Measurements from ENCODE around the gene DNAJC4. TPM values are rescaled to one million over a fixed set of nuclear protein-coding genes. Genes with fewer than 3 reads are reported as not detected.

DNAJC4 gene
- polyA plus RNA-seq, 1 donor from 2014 or later: 49.3 TPM

DNA sequence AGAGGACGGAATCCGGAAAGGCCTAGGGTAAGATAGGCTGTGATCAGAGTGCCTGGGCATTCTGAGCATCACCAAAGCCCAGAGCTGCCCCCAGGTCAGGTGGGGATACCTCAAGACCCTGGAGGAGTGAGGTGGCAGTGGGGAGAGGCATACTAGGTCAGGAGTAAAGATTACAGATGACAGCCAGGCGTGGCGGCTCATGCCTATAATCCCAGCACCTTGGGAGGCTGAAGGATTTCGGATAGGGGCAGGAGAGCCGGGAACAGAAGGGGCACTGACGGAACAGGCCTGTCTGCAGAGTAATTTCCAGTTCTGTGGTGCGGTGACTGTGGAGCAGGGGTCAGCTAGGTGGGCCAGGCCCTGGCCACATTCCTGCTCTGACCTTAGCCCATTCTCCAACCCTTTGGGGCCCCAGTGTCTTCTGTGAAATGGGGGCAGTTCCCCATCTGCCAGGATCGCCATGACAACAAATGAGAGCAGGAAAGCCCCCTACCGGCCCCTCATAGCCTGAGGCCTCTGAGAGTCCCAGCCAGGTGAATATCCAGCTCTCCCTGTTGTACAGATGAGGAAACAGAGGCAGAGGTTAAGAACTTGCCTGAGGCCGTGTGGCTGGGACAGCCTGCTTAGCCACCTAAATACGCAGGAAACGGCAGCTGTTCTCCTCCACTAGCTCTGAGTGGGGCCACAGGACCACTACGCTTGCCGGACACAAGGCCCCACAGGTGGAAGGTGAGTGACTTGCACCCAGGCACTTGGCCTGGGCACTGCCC lies 44.9 kb downstream of the DNAJC4 start:
- Mint-ChIP-seq H3K4me3 (peak overlapping the region in 1 of 4 donors; percentile 23), H3K27me3 (no peaks in the 10 kb centered on the region), H3K36me3 (peaks cover 2% of the 10 kb centered on the region), H3K27ac (peak overlapping the region in 1 of 3 donors; percentile 71), H3K4me1 (peaks cover 3 to 11% (median 7%) of the 10 kb centered on the region in 3 donors), H3K9me3 (no peaks in the 10 kb centered on the region)

DNA sequence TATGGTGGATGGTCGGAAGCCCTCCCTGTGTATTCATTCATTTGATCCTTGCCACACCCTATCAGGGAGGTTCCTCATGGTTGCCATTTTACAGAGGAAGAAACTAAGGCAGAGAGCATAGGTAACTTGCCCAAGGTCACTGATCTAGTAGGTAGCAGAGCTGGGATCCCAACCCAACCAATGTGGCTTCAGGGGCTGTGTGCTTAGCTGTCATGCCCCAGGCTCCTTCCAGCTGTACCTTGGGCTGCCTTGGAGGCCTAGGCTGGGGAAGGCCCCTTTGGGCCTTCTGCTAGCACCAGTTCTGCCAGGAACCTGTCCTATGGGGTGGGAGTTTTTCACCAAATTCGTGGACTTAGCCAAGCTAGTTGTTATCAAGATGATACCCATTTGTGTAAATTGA lies 45.5 kb downstream of the DNAJC4 start:
- H3K4me3 Mint-ChIP-seq: no peak overlapping the region
- H3K27me3 Mint-ChIP-seq: no peaks in the 10 kb centered on the region
- H3K36me3 Mint-ChIP-seq: peaks cover 2% of the 10 kb centered on the region
- H3K27ac Mint-ChIP-seq: no peak overlapping the region
- H3K9me3 Mint-ChIP-seq: no peaks in the 10 kb centered on the region
- H3K4me1 Mint-ChIP-seq: peaks cover 0 to 9% (median 6%) of the 10 kb centered on the region in 3 donors

DNA sequence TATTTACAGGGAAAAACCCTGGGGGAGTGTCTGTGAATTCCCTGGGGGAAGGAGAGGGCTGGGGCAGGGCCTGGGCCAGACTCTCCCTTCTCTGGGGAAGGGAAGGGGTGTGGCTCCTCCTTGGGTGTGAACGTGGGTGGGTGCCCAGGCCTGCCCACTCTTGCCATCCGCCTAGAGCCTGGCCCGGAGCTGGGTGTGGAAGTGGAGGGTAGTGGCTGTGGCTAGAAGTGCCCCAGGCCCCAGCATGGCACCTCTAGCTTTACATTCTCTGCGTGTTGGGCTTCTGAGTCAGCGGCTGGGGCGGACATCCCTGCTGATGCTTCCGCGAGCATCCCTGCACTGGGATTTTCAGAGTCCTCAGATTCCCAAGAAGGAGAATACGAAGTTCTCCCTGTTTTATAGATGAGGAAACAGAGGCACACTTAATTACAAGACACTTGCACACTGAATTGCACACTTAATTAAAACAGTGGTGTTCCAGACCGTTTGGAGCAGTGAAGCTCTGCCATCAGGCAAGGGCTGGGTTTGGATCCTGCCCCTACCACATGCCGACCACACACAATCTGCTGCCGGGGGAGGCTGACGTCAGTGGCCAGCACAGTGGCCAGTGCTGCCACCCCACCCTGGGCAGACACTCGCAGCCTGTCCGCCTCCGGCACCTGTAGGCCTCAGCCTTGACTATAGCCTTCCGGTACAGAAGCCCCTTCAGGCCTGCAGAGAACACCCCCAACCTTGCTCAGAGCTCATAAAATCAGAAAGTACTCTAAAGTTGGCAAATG lies 46.5 kb downstream of the DNAJC4 start:
- Mint-ChIP-seq H3K4me3 (peak overlapping the region in 1 of 4 donors; percentile 45), H3K27ac (no peak overlapping the region), H3K4me1 (peaks cover 0 to 8% (median 4%) of the 10 kb centered on the region in 3 donors), H3K36me3 (peaks cover 2% of the 10 kb centered on the region), H3K9me3 (no peaks in the 10 kb centered on the region), H3K27me3 (no peaks in the 10 kb centered on the region)

- H3K9me3 Mint-ChIP-seq: no peaks in the 10 kb centered on the region
- H3K36me3 Mint-ChIP-seq: peaks cover 5% of the 10 kb centered on the region
- H3K27ac Mint-ChIP-seq: peak overlapping the region; percentile 53 to 70 (median 64)
- H3K4me1 Mint-ChIP-seq: peaks cover 0 to 4% (median 3%) of the 10 kb centered on the region in 3 donors
- peak overlapping the region in 1 of 4 donors; percentile 26 for H3K4me3 Mint-ChIP-seq
- no peaks in the 10 kb centered on the region for H3K27me3 Mint-ChIP-seq
Observed at GRCh38 chr11:64278576-64279190, 48.3 kb downstream of the DNAJC4 start.

GRCh38 chr11:64281957-64282770 lies 51.8 kb downstream of the DNAJC4 start:
- Mint-ChIP-seq H3K4me1 (peaks cover 5 to 10% (median 7%) of the 10 kb centered on the region in 3 donors), H3K36me3 (peaks cover 5% of the 10 kb centered on the region), H3K4me3 (no peak overlapping the region), H3K27me3 (no peaks in the 10 kb centered on the region), H3K27ac (peak overlapping the region; percentile 31 to 76 (median 50)), H3K9me3 (no peaks in the 10 kb centered on the region)

- Mint-ChIP-seq H3K4me3 (peak overlapping the region; percentile 80 to 95 (median 89)), H3K36me3 (peaks cover 5% of the 10 kb centered on the region), H3K9me3 (no peaks in the 10 kb centered on the region), H3K4me1 (peaks cover 3 to 10% (median 7%) of the 10 kb centered on the region in 3 donors), H3K27me3 (no peaks in the 10 kb centered on the region), H3K27ac (peak overlapping the region in 2 of 3 donors; percentile 35 to 100)
Observed at GRCh38 chr11:64283092-64283491, 52.7 kb downstream of the DNAJC4 start.

Other genes with a start within 250 kb of the DNAJC4 start
- 117 TPM for gene OTUB1, start 244.1 kb upstream of the DNAJC4 start, polyA plus RNA-seq
- not detected for gene FLRT1, start 194.6 kb upstream of the DNAJC4 start, polyA plus RNA-seq
- 9.7 TPM for gene MACROD1, start 64.4 kb upstream of the DNAJC4 start, polyA plus RNA-seq
- gene STIP1, start 44.4 kb upstream of the DNAJC4 start, polyA plus RNA-seq: 102 TPM
- 149 TPM for gene FERMT3, start 23.8 kb upstream of the DNAJC4 start, polyA plus RNA-seq
- gene TRPT1, start 4.4 kb upstream of the DNAJC4 start, polyA plus RNA-seq: 75.0 TPM
- 56.6 TPM for gene NUDT22, start 4.3 kb upstream of the DNAJC4 start, polyA plus RNA-seq
- gene VEGFB, start 4.0 kb downstream of the DNAJC4 start, polyA plus RNA-seq: 34.8 TPM
- gene FKBP2, start 10.5 kb downstream of the DNAJC4 start, polyA plus RNA-seq: 101 TPM
- 48.1 TPM for gene PPP1R14B, start 16.4 kb downstream of the DNAJC4 start, polyA plus RNA-seq
- gene PLCB3, start 21.0 kb downstream of the DNAJC4 start, polyA plus RNA-seq: 0.33 TPM
- 53.2 TPM for gene BAD, start 54.1 kb downstream of the DNAJC4 start, polyA plus RNA-seq
- gene GPR137, start 55.3 kb downstream of the DNAJC4 start, polyA plus RNA-seq: 19.7 TPM
- gene KCNK4, start 60.8 kb downstream of the DNAJC4 start, polyA plus RNA-seq: not detected
- gene CATSPERZ, start 69.8 kb downstream of the DNAJC4 start, polyA plus RNA-seq: not detected
- 11.2 TPM for gene ESRRA, start 75.0 kb downstream of the DNAJC4 start, polyA plus RNA-seq
- gene TRMT112, start 87.0 kb downstream of the DNAJC4 start, polyA plus RNA-seq: 560 TPM
- gene PRDX5, start 87.6 kb downstream of the DNAJC4 start, polyA plus RNA-seq: 185 TPM
- 33.0 TPM for gene CCDC88B, start 109.7 kb downstream of the DNAJC4 start, polyA plus RNA-seq
- gene RPS6KA4, start 128.6 kb downstream of the DNAJC4 start, polyA plus RNA-seq: 12.2 TPM

Measured in IgD-negative memory B cell (primary cell).